Retinal pigment epithelial cell (primary cell): ENCODE data around the gene GNLY.
A peak's percentile ranks its signal among the peaks of the same experiment; 100 is the strongest.

Experiments used
- DNase-seq: peaks from one replicate; pipeline ENCODE4 v3.0.0-alpha.2; 2010; ENCODE audit warnings: low read depth
- H3K4me3 ChIP-seq: 2 replicates; pipeline ENCODE4 v1.5.1; 2011; ENCODE audit warnings: mild to moderate bottlenecking, low read length, control low read depth, moderate library complexity
- TF ChIP-seq, protein P1 (sequence below): conservative IDR thresholded peaks from 2 replicates; pipeline ENCODE4 v1.5.1; 2011; ENCODE audit warnings: low read depth, low read length, control low read depth, inconsistent platforms

The GNLY gene

GRCh38 chr2:85728342-85728741 is 34.2 kb downstream of the GNLY start:
- no peak overlapping the region for H3K4me3 ChIP-seq
- TF ChIP-seq, protein P1, sequence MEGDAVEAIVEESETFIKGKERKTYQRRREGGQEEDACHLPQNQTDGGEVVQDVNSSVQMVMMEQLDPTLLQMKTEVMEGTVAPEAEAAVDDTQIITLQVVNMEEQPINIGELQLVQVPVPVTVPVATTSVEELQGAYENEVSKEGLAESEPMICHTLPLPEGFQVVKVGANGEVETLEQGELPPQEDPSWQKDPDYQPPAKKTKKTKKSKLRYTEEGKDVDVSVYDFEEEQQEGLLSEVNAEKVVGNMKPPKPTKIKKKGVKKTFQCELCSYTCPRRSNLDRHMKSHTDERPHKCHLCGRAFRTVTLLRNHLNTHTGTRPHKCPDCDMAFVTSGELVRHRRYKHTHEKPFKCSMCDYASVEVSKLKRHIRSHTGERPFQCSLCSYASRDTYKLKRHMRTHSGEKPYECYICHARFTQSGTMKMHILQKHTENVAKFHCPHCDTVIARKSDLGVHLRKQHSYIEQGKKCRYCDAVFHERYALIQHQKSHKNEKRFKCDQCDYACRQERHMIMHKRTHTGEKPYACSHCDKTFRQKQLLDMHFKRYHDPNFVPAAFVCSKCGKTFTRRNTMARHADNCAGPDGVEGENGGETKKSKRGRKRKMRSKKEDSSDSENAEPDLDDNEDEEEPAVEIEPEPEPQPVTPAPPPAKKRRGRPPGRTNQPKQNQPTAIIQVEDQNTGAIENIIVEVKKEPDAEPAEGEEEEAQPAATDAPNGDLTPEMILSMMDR, result no peak
- no peak for DNase-seq

- peak; percentile 21 for DNase-seq
- H3K4me3 ChIP-seq, result no peak overlapping the region
- TF ChIP-seq, protein P1, result peak; percentile 98
Measured at GRCh38 chr2:85728883-85729824, 35.0 kb downstream of the GNLY start.

DNA sequence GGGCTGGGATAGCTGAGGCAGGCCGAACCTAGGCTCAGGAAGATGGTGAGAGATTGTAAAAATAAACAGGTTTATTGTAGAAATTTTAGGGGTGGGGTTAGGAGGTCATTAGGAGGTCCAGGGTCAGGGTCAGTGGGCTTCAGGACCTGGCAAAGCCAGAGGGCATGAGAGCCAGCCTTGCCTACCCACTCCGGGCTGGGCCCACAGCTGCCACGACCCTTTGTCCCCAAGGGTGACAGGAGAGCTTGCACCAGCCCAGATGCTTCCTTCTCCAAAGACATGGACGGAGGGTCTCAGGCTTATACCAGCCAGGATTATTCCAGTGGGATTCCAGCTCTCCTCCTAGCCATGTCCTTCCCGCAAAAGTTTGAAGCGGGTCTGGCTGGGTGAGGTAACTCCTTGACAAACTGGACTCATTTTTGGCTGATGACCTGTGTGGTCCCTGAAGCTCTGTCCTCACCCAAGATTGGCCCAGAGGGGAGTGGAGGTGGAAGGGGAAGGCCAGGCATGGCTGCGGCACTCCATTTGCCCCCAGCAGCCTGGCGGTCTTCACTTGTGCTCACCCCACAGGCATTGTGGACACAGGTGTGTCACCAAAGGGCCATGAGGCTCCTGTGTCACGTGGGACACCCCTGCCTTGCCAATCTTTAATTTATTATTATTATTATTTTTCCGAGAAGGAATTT is 35.8 kb downstream of the GNLY start:
- no peak for DNase-seq
- H3K4me3 ChIP-seq, result no peak overlapping the region
- TF ChIP-seq, protein P1, result no peak

DNA sequence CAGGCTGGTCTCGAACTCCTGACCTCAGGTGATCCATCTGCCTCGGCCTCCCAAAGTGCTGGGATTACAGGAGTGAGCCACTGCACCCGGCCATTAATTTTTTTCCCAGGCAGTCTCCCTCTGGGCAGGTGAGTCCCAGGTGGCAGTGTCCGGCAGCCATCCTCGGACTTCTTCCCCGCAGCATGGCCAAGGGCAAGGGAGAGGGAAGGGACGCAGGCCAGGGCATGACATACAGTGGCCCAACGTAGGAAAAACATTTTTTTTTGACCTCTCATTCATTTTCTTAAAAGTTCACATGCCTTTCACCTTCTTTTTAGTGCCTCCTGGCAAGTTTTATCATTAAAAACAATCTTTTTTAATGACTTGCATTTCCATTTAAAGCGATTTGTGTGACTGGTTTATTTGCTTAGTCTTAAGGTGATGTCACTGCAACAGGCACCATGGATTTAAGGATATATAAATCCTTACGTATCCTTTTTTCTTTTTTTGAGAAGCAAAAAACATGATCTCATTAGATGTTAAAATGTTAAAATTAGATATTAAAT is 36.6 kb downstream of the GNLY start:
- DNase-seq, result no peak
- no peak overlapping the region for H3K4me3 ChIP-seq
- TF ChIP-seq, protein P1, result no peak

DNA sequence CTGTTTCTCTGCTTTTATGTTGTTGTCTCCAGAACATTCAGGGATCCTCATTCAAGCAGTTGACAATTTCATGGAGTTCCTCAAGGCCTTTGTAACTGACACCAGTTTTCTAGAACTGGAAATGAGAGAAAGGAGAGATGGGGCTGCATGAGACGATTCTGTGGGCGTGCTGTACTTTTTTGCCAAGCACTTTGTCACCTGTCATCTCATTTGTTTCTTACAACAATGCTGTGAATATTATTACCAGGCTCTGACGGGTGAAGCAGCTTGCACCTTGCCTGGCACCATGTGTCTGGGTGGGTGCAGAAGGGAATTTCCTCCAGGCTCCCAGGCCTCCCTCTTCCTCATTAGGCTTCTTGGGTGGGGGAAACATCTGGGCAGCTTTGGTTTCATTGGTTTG is 37.4 kb downstream of the GNLY start:
- TF ChIP-seq, protein P1, result no peak

GRCh38 chr2:85732467-85733120 is 38.4 kb downstream of the GNLY start:
- DNase-seq, result no peak
- H3K4me3 ChIP-seq, result no peak overlapping the region
- TF ChIP-seq, protein P1, result no peak

More for the DNA sequence above, 37.4 kb downstream of the GNLY start:
- no peak overlapping the region for H3K4me3 ChIP-seq
- no peak for DNase-seq
